ENCODE measurements around the gene CATSPERD.
"Not testable (repeated sequence)": the region's sequence is repeated elsewhere in the genome, so short reads cannot be mapped to it uniquely, and the experiment has no call there.

Gene CATSPERD

DNA sequence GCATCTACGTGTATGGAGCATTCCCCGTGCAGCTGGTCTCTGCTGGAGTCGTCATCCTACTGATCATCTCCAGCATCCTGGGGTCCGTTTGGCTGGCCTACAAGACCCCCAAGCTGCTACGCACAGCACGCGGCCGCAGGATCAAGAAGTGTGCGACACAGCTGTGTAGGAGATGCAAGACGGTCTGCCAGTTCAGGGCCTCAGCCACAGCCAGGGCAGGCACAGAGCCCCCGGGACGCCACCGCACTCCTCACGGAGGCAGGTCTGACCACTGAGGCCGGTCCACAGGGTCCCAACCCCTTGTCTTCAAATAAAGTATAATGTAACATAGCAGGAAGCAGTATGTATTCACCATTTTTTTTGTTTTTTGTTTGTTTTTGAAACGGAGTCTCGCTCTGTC lies 58.0 kb downstream of the CATSPERD start:
- Mint-ChIP-seq H3K27me3 (ENCODE audit: low read depth) (peaks cover 3% of the 10 kb centered on the region), H3K9me3 (no peaks in the 10 kb centered on the region), H3K27ac (no peak overlapping the region), H3K4me1 (no peaks in the 10 kb centered on the region), H3K36me3 (ENCODE audit: low read depth) (no peaks in the 10 kb centered on the region), H3K4me3 (no peak overlapping the region)
- TF ChIP-seq, protein P1, sequence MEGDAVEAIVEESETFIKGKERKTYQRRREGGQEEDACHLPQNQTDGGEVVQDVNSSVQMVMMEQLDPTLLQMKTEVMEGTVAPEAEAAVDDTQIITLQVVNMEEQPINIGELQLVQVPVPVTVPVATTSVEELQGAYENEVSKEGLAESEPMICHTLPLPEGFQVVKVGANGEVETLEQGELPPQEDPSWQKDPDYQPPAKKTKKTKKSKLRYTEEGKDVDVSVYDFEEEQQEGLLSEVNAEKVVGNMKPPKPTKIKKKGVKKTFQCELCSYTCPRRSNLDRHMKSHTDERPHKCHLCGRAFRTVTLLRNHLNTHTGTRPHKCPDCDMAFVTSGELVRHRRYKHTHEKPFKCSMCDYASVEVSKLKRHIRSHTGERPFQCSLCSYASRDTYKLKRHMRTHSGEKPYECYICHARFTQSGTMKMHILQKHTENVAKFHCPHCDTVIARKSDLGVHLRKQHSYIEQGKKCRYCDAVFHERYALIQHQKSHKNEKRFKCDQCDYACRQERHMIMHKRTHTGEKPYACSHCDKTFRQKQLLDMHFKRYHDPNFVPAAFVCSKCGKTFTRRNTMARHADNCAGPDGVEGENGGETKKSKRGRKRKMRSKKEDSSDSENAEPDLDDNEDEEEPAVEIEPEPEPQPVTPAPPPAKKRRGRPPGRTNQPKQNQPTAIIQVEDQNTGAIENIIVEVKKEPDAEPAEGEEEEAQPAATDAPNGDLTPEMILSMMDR (IDR thresholded peaks at IDR 0.05; ENCODE audit: unreplicated experiment in 3 of 3) = no peak

DNA sequence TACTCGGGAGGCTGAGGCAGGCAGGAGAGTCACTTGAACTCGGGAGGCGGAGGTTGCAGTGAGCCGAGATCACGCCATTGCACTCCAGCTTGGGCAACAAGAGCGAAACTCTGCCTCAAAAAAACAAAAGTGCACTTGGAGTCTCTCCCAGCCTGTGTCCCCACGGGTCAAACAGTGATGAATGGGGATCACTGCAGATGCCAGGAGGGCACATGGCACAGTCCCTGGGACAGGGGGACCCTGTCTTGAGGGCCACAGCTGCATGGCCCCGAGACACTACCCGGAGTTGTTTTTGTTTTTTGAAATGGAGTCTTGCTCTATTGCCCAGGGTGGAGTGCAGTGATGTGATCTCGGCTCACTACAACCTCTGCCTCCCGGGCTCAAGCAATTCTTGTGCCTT lies 60.5 kb downstream of the CATSPERD start:
- not testable (repeated sequence) for H3K27ac Mint-ChIP-seq; H3K36me3 Mint-ChIP-seq (ENCODE audit: low read depth); H3K9me3 Mint-ChIP-seq; H3K4me3 Mint-ChIP-seq; H3K27me3 Mint-ChIP-seq (ENCODE audit: low read depth); H3K4me1 Mint-ChIP-seq

DNA sequence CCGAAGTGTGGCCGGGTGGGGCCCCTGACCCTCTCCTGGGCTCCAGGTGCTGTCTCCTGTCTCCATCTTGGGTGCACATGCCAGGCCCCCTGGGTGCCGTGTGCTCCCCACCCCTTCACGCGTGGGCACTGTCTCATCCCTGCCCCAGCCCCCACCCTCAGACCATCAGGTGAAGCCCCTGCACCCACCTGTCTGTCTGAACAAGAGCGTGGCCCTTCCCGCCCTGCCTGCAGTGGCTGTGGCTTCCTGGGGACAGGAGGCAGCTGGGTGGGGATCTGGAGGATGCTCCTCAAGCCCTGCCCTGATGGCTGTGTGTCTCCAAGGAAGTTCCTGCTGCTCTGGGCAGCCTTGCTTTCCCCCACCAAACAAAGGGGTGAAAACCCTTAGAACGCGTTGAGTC lies 61.9 kb downstream of the CATSPERD start:
- no peak overlapping the region for H3K27ac Mint-ChIP-seq
- H3K4me3 Mint-ChIP-seq = no peak overlapping the region
- no peaks in the 10 kb centered on the region for H3K4me1 Mint-ChIP-seq
- H3K36me3 Mint-ChIP-seq (ENCODE audit: low read depth) = peaks cover 14% of the 10 kb centered on the region
- TF ChIP-seq, protein P1 (IDR thresholded peaks at IDR 0.05; ENCODE audit: unreplicated experiment in 3 of 3) = no peak
- H3K9me3 Mint-ChIP-seq = no peaks in the 10 kb centered on the region
- peaks cover 3% of the 10 kb centered on the region for H3K27me3 Mint-ChIP-seq (ENCODE audit: low read depth)

DNA sequence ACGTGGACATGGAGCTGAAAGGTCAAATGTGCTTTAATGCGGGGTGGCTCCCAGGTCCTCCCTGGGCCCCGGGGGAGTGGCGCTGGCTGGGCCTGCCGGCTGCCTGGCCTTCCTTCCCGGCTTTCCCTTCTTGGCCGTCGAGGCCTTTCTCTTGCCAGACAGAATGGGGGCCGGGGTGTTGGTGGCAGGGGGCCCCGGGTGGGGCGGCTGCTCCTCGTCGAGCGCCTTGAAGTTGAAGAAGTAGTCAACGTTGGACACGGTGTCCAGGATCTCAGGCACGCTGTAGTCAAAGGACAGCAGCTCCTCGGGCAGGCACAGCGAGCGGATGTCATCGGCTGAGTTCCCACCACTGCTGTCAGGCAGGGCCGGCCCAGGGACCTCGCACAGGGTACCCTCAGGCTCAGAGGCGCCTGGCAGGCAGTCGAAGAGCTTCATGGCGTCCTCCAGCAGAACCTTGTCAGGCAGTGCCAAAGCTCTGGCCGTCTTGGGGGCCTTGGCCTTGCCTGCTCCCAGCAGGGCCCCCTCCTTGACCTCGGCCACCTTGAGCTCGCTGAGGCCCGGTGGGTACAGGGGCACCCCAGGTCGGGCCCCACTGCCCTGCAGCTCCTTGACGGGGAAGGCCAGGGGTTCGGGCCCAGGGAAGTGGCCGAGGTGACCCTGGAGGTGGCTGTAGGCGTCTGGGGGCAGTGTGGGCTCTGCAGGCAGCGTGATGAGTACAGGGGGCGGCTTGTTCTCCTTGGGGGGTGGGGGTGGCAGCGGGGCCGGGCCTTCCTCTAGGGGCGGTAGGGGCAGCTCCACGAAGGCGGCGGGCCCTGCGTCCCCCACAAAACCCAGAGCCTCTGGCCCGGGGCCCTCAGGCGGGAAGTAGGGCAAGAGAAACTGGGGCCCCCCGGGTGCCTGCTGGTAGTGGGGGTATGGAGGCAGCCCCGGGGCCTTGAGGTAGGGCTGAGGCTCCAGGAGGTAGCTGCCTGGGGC lies 62.8 kb downstream of the CATSPERD start:
- Mint-ChIP-seq H3K4me1 (no peaks in the 10 kb centered on the region), H3K4me3 (no peak overlapping the region)

DNA sequence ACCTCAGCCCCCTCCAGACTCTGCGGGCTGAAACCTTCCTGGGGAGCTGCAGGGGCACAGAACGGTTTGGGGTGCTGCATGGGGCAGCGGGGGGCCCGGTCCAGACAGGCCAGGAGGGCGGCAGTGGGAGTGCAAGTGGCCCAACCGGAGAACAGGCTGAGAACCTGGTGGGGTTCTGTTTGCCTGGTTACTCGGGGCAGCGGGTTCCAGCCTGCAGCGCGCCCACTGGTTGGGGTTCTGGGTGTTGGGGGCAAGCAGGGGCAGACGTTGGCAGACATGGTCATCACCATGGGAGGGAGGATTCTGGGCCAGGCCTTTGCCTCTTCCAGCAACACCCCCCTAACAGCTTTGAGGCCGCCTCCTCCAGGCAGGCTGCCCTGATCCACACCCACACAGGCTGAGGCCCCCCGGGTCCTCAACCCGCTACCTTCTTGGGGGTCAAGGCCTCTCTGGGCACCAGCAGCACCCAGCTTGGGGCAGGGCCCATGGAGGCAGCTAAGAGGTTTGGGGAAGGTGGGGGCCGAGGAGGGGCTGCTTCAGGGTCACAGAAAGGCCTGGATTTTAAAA lies 64.2 kb downstream of the CATSPERD start, which contains the start of gene PRR22:
Gene PRR22 (minus strand): TSS at position 166 of the 567 bp plus-strand sequence. CDS start 86 bp downstream, at position 80.
- Mint-ChIP-seq H3K4me3 (no peak within 1 kb of the TSS), H3K36me3 (ENCODE audit: low read depth) (peaks cover 23% of the 10 kb centered on the region), H3K9me3 (no peaks in the 10 kb centered on the region), H3K27me3 (ENCODE audit: low read depth) (no peaks in the 10 kb centered on the region), H3K4me1 (no peaks in the 10 kb centered on the region), H3K27ac (no peak within 1 kb of the TSS)
- TF ChIP-seq, protein P1 (IDR thresholded peaks at IDR 0.05; ENCODE audit: unreplicated experiment in 3 of 3) = no peak

More for the DNA sequence above, 62.8 kb downstream of the CATSPERD start:
- Mint-ChIP-seq H3K9me3 (no peaks in the 10 kb centered on the region), H3K27ac (no peak overlapping the region), H3K36me3 (ENCODE audit: low read depth) (peaks cover 18% of the 10 kb centered on the region), H3K27me3 (ENCODE audit: low read depth) (no peaks in the 10 kb centered on the region)
- TF ChIP-seq, protein P1 (IDR thresholded peaks at IDR 0.05; ENCODE audit: unreplicated experiment in 3 of 3) = no peak

DNA sequence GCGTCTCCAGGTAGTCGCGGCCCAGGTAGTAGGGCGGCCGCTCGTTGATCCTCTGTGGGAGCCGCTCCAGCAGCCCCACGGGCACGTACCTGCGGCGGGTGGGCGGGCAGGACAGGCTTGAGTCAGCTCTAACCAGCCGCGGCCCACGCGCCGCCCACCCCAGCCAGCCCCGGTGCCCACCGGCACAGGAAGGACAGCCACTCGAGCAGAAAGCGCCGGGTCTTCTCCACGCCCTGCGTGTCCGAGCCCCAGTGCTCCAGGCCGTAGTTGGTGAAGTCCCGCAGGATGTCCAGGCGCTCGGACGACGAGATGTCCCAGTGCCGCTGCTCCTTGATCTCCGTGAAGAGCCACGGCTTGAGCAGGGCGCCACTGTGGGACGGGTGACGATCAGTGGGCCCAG lies 65.0 kb downstream of the CATSPERD start:
- H3K27ac Mint-ChIP-seq = no peak overlapping the region
- H3K27me3 Mint-ChIP-seq (ENCODE audit: low read depth) = no peaks in the 10 kb centered on the region
- TF ChIP-seq, protein P1 (IDR thresholded peaks at IDR 0.05; ENCODE audit: unreplicated experiment in 3 of 3) = no peak
- H3K4me3 Mint-ChIP-seq = no peak overlapping the region
- H3K36me3 Mint-ChIP-seq (ENCODE audit: low read depth) = peaks cover 28% of the 10 kb centered on the region
- H3K9me3 Mint-ChIP-seq = no peaks in the 10 kb centered on the region
- H3K4me1 Mint-ChIP-seq = peaks cover 4% of the 10 kb centered on the region

All from nephron (organoid).